Ramos (cell line): Measurements from ENCODE around the gene MUC4.
"Not testable (repeated sequence)": the region's sequence is repeated elsewhere in the genome, so short reads cannot be mapped to it uniquely, and the experiment has no call there.

Experiments used
- in situ Hi-C: fragments of 300-500 bp; cut with MboI; formaldehyde crosslinking; loops from one replicate; pipeline ENCODE4 v1.14.3; 2022; ENCODE audit warnings: low sequenced_read_pairs; ENCODE audit not compliant: unreplicated experiment

The MUC4 gene

DNA sequence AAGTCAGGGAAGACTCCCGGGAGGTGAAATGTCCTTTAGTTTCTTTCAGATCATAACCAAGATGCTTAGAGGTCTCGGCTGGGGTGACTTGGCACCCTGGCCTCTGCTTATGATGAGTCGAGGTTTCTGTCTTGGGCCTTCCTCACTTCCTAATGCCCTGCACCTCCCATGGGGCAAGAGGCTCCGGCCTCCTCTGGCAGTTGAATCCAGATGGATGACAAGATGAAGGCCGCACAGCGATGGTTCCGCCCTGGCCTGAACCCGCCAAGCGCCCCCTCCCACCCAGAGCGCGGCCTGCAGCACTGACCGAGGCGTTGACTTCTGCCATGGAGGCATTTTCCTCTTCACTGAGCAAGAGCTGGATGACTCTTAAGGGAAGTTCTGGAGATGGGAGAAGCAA is 59.7 kb downstream of the MUC4 start:
- in situ Hi-C loops: no loop called here

DNA sequence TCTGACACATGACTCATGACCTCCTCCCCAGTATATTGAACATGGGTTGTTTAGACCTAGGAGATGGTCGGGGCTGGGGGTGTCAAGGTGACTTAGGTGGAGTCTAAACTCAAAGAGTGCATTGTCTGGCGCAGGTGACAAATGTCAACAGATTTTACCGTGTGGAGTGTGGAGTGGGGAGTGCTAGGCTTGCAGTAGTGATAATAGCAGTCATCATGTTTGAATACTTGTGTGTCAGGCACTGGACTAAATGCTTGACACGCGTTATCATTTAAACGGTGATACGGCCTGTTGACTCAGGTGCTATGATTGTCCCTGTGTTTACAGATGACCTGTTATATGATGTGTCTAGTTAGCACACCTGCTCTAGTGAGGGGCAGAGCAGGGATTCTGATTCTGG is 60.2 kb downstream of the MUC4 start:
- in situ Hi-C loops: no loop called here

DNA sequence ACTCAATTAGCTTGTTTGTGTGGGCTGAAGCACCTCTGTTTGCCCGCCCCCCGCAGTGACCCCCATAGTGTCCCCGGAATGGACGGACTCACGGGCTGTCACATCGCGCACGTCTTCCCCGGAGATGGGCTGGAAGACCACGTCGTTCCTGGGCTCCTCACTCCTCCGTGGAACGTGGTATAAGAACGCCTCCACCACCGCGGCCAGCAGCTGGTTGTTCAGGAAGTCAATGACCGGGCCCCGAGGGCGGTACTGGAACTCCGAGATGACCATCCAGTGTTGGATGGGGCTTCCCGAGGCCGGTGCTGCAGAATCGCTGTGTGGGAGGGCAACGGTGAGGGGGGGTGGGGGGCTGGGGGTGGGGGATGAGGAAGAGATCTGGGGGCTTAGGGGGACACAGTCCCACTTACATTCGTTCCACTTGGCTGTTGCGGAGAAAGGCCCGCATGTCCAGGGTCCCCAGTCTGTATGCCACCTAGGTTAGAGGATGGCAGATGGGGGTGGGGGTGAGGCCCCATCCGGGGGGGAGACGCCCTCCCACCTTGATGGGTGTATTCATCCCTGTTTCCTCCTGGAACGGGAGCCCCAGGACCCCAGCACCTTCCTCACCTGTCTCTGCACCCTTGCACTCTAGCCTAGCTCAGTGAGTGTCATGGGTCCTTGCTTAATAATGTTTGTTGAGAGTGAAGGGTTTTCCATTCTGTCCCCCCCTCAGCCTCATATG is 60.8 kb downstream of the MUC4 start:
- in situ Hi-C loops: no loop called here

DNA sequence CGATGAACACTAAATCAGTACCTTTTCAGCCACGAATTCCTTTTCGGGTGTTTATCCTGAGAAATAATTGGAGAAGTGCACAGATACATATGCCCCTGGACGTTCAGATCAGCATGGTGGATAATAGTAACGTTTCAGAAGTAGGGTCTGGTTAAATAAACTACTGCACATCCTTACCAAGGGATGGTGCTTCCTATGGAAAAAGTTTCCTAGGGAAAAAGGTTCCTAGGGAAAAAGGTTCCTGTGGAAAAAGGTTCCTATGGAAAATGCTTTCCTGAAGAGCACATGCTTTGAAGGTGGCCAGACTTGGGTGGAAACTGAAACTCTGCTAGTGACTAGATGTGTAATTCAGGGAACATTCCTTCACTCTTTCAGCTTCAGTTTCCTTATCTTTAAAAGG is 62.6 kb downstream of the MUC4 start:
- in situ Hi-C loops: loop anchor here (5.0 to 10.0 kb wide), 2 partner anchors 93 to 176 kb away; no protein-coding TSS in a partner anchor

DNA sequence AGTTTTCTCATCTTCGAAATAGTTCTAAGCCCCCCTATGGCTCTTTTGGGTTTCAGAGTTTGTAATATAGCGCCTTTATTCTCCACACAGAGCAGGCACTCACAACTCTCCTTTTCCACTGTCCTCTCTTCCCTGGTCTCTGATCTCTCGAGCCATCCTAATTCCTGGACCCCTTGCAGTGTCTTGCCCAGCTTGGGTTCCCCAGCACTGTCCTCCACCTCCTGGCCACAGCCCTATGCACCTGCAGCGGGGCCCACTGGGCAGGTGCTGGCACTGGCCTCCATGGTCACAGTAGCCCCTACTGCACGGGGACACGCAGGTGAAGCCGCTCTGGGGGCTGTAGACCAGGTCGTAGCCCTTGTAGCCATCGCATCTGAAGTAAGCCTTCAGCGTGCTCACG is 63.1 kb downstream of the MUC4 start:
- in situ Hi-C loops: loop anchor here (5.0 to 10.0 kb wide), 2 partner anchors 94 to 176 kb away; no protein-coding TSS in a partner anchor

DNA sequence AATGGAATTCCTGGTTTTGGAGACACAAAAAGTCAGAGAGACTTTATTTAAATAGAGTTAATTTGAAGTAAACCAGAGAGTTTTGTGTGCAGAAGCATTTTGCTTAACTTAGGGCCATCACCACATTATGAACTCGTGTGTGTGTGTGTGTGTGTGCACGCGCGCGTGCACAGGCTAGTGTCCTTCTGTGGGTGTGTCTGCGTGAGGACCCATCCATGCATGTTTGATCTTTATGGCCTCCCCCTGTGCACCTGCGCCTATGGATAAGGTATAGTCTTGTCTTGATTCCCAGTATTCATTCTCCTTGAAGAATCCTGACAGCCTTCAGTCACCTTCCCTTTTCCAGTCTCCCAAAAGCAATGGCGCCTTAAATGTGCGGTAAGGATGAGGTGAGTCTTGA is 65.0 kb downstream of the MUC4 start:
- in situ Hi-C loops: loop anchor here (5.0 to 10.0 kb wide), 2 partner anchors 96 to 178 kb away; no protein-coding TSS in a partner anchor

DNA sequence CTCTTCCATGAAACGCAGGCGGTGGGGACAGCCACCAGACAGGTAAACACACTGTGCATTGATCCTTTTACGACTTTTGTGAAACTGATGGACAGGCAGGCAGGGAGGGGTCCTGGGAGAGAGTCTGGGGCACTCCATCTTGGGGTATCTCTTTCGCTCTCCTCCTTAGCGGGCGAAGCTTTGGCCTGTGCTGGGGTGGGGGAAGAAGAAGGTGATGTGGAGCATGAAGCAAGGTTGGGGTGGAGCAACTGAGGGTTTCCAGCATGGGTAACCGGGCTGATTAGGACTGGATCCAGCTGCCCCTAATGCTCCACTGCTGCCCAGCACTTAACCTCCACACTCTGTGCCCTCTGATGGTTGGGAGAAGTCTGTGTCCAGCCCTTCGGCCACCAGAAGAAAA is 65.4 kb downstream of the MUC4 start:
- in situ Hi-C loops: loop anchor here (5.0 to 10.0 kb wide), 2 partner anchors 96 to 178 kb away; no protein-coding TSS in a partner anchor

DNA sequence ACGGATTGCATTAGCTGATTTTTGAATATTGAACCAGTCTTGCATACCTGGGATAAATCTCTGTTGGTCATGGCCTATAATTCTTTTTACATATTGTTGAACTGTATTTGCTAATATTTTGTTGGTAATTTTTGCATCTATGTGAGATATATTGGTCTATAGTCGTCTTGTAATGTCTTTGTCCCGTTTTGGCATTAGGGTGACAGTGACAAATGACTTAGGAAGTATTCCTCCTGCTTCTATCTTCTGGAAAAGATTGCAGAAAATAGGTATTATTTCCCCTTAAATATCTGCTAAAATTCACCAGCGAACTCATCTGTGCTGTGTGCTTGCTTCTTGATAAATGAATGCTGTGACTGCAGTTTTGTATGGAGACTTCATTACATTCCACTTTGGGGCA is 67.3 kb downstream of the MUC4 start:
- in situ Hi-C loops: loop anchor here (10.0 kb wide), 1 partner anchor 180 kb away; no protein-coding TSS in a partner anchor

DNA sequence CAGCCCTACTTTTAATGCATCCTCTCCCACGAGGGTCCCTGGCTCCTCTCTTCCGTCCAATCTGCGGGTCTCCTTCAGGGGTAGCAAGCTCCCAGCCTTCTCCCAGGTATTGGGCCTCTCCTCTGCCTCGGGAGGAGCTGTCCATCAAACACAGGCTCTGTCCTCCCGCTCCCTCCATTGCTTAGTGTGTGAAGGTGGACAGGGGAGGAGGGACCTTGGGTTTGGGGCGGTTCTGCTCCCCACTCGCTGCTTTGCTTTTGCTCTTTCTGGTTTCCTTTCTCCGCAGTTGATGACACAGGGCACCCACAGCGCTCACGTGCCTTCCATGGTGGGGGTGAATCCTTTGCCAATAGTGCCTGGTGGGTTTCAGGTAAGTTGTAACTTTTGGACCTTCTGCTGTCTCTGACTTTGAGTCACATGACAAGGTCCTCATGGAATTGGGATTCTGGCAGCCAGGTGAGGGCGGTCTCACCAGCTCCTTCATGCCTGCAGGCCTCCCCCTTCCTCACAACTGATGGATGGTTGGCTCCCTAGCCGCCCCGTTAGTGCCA is 72.1 kb downstream of the MUC4 start:
- in situ Hi-C loops: loop anchor here (10.0 kb wide), 1 partner anchor 185 kb away; no protein-coding TSS in a partner anchor

DNA sequence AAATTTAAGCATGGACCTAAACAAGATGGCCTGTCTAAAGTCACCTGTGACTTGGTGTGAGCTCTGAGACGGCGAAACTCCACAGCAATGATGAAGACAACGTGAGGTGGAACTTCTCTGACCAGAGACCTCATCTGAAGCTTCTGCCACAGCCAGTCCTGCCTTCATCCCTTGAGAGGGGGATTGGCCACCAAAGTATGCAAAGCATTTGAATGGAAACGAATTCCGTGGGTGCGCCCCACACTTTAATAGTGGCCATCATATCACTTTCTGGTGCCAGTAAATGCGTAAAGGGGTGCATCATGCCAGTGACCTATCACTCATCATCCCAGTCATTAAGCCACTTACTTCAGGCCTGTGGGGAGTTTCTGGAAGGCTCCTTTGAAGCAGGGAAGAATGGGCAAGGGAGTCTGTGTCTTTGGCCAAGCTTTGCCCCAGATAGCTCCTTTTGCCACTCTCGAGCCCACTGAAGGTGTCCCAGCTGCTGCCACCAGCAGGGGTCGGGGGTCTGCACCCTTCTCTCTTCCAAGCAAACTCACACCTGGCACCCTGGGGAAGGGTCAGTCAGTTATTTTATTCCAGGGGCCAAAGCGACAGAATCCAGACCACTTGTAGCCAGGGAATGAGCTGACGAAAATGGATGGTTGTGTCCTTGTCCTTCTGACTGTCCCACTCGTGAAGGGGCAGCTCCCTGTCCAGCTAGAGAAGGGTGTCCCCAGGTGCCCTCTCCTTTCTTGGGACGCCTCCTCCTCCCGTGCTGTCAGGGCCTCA is 73.3 kb downstream of the MUC4 start:
- in situ Hi-C loops: no loop called here

DNA sequence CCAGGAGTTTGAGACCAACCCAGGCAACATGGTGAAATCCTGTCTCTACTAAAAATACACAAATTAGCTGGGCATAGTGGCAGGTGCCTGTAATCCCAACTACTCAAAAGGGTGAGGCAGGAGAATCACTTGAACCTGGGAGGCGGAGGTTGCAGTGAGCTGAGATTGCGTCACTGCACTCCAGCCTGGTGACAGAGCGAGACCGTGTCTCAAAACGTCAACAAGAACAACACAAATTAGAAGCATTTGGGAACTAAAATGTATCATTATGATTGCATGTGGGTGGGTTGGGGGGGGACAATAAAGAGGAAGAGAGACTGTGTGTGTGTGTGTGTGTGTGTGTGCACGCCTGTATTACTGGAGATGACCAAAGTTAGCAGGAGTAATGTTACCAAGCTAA is 73.9 kb downstream of the MUC4 start:
- in situ Hi-C loops: not testable (repeated sequence)

DNA sequence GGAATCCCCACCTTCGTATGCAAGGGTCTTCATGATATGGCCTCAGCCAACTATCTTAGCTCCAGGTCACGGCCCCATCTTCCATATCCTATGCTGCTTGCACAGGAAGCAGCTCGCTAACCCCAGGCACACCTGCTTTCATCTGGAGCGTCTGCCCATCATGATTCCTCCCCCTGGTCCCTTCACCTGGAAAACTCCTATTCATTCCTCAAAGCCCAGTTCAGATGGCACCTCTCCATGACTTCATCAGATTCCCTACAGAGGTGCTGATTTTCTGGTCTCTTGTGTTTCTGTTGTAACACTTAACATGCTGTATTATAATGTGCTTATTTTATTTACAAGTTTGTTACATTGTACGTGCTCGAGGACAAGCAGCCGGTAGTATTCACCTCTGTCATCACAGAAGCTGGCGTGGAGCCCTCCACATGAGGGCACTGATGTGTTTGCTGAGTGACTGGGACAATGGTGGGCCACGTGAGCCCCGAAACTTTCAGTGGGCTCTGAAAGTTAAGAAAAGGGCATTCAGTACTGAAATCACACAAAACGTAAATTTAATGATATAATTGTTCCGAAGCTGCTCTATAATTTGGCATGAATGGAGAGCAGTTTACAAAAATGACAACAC is 74.8 kb downstream of the MUC4 start:
- in situ Hi-C loops: no loop called here

DNA sequence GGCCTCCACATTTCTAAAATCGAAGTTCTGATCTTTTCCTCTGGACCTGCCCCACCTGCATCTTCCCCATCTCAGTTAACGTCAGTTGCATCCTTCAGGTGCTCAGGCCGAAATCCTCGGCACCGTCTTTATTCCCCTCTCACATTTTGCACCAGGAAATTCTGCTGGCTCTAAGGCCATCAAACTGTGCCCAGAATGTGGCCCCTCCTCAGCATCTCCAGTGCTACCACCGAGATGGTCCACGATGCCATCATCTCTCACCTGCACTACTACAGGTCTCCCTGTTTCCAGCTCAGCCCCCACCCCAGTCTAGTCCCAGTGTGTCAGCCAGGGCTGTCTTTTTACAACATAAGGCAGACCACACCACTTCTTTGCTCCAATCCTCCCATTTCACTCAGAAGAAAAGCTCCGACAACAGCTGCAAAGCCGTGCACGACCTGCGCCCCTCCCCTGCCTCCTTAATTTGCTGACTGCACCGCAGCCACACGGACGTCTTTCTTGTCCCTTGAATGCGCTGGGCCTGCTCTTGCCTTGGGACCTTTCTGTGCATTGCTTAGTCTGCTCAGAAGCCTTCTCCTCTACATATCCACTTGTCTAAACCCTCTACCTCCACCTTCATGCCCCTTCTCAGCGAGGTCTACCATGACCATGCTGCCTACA is 76.6 kb downstream of the MUC4 start:
- in situ Hi-C loops: no loop called here

DNA sequence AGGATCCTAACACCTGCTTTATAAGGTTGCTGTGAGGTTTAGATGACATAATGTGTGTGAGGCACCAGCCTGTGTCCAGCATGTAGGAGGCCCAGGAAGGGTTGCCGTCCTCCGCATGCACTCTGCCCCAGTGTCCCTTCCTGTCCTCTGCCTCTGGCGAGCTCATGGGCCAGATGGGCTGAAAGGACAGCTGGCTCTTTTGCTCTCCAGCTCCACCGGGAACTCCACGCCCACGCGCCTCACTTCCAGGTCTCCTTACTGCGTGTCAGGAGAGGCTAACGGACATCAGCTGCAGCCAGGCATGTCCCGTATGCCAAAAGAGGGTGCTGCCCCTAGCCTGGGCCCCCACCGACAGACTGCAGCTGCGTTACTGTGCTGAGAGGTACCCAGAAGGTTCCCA is 78.8 kb downstream of the MUC4 start:
- in situ Hi-C loops: no loop called here

DNA sequence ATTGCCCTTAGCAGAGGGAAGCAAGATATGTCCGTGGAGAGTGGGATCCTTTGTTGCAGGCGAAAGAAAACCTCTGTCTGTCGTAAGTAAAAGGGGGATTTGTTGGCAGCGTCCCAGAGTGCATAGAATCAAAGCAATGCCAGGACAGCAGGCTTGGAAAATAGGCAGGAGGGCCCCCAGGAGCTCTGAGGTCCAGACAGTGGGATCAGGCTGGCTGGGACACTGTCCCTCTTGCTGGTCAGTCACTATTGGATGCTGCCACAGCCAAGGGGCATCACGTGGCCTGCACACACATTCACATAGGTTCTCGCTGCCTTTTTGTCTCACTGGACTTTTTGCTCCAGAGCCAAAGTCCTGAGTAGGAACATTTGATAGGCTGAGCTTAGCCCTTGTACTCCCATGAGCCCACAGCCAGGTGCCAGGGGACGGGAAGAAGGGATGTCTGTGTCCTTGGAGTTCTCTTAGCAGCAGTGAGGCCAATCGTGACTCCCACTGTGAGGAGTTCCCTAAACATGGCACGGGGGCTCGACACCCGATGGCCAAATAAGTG is 80.3 kb downstream of the MUC4 start:
- in situ Hi-C loops: no loop called here

DNA sequence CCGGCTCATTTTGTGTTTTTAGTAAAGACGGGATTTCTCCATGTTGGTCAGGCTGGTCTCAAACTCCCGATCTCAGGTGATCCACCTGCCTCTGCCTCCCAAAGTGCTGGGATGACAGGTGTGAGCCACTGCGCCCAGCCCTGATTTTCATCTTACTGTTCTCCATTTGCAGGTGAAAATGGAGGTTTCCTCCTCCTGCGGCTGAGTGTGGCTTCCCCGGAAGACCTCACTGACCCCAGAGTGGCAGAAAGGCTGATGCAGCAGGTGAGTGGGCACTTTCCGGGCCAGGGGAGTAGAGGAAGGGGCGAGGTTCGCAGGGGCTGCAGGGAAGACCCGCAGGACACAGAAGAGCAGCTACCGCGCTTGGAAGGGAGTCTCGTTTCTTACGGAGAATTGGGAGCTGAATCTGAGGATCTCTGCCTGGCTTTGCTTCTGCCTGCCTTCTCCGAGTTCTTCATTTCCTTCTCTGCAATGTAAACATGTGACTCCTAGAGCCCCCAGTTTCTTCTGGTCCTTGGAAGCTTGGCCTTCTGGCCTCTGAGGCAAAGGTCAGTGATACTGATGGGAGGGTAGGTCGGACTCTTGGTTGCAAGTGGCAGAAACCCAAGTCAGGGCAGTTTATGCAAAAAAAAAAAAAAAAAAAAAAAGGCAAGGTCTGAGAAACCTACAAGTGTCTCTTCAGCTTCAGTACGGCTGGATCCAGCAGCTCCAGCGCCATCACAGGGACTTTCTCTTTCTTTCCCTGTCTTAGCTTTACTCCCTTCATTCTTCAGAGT is 82.1 kb downstream of the MUC4 start:
- in situ Hi-C loops: no loop called here

DNA sequence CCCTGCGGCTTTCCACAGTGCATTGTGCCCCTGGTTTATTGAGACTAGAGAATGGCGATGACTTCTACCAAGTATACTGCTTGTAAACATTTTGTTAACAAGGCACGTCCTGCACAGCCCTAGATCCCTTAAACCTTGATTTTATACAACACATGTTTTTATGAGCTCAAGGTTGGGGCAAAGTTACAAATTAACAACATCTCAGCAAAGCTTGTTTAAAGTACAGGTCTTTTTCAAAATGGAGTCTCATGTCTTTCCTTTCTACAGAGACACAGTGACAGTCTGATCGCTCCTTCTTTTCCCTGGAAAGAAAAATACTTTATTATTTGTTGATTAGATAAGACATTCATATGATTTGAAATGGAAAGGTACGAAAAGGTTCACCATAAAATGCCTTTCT is 82.9 kb downstream of the MUC4 start:
- in situ Hi-C loops: not testable (repeated sequence)

DNA sequence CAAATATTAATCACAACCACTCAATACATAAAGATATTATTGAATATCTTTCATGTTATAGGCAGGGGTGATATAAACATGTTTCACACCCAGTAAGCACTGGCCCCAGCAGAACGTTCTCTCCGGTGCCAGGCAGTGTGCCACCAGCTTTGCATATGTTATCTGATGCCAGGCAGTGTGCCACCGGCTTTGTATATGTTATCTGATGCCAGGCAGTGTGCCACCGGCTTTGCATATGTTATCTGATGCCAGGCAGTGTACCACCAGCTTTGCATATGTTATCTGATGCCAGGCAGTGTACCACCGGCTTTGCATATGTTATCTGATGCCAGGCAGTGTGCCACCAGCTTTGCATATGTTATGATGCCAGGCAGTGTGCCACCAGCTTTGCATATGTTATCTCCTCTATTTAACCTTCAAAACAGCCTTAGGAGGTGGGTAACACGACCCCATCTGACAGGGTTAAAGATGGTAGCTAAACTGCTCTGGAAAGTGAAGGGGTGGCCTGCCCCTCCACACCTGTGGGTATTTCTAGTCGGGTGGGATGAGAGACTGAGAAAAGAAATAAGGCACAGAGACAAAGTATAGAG is 84.0 kb downstream of the MUC4 start:
- in situ Hi-C loops: no loop called here
